Measurements from ENCODE around the gene SOHLH1.

SOHLH1 gene

GRCh38 chr9:135736272-135736978, 37.1 kb upstream of the SOHLH1 start:
- TF ChIP-seq CTCF (conservative IDR thresholded peaks at IDR 0.05), result 0 out of 2 replicates have a peak, but pooled peaks have one; percentile 9
- H3K27ac ChIP-seq, result peak overlapping the region; percentile 65; the same call in 1 of the 2 replicates

- H3K27ac ChIP-seq, result no peak overlapping the region
- no peak for TF ChIP-seq CTCF (conservative IDR thresholded peaks at IDR 0.05)
These were observed 35.4 kb upstream of the SOHLH1 start for GRCh38 chr9:135734616-135735144.

GRCh38 chr9:135732569-135733257, 33.4 kb upstream of the SOHLH1 start:
- H3K27ac ChIP-seq, result no peak overlapping the region; the same call in 1 of the 2 replicates
- no peak for TF ChIP-seq CTCF (conservative IDR thresholded peaks at IDR 0.05)

- no peak for TF ChIP-seq CTCF (conservative IDR thresholded peaks at IDR 0.05)
- no peak overlapping the region for H3K27ac ChIP-seq
These were observed 32.2 kb upstream of the SOHLH1 start for GRCh38 chr9:135731454-135731853.

GRCh38 chr9:135729480-135729879, 30.2 kb upstream of the SOHLH1 start:
- H3K27ac ChIP-seq, result no peak overlapping the region
- TF ChIP-seq CTCF (conservative IDR thresholded peaks at IDR 0.05), result no peak

- no peak overlapping the region for H3K27ac ChIP-seq
These were observed 29.3 kb upstream of the SOHLH1 start for GRCh38 chr9:135728436-135729110.

More at GRCh38 chr9:135728436-135729110, 29.3 kb upstream of the SOHLH1 start:
- no peak for TF ChIP-seq CTCF (conservative IDR thresholded peaks at IDR 0.05)
